ENCODE results near the gene MAP3K15.

GRCh38 chrX:19332983-19333382 lies 182.3 kb downstream of the MAP3K15 start:
- TF ChIP-seq BHLHE40 (IDR thresholded peaks at IDR 0.05; ENCODE audit: borderline replicate concordance) = no peak
- TF ChIP-seq ARNT (IDR thresholded peaks at IDR 0.05) = no peak
- TF ChIP-seq L3MBTL2 (conservative IDR thresholded peaks at IDR 0.05) = no peak
- TF ChIP-seq HDGF (IDR thresholded peaks at IDR 0.05; ENCODE audit: borderline replicate concordance) = no peak
- TF ChIP-seq SP1 (IDR thresholded peaks at IDR 0.05) = no peak
- no peak for TF ChIP-seq NFRKB (IDR thresholded peaks at IDR 0.05)
- TF ChIP-seq TARDBP (IDR thresholded peaks at IDR 0.05) = no peak
- TF ChIP-seq ZNF384 (IDR thresholded peaks at IDR 0.05) = no peak
- no peak for TF ChIP-seq ELF4 (IDR thresholded peaks at IDR 0.05)
- no peak for TF ChIP-seq LEF1 (IDR thresholded peaks at IDR 0.05; ENCODE audit: borderline replicate concordance)
- no peak for TF ChIP-seq FOXA1 (IDR thresholded peaks at IDR 0.05)
- no peak for TF ChIP-seq FOXM1 (IDR thresholded peaks at IDR 0.05; ENCODE audit: borderline replicate concordance)
- TF ChIP-seq PKNOX1 (IDR thresholded peaks at IDR 0.05) = no peak
- no peak for TF ChIP-seq SUZ12 (IDR thresholded peaks at IDR 0.05)

All from HEK293T (cell line).